Upper lobe of left lung (tissue), 4 donors: ENCODE data around the gene SYP.

Experiments used
- EP300 ChIP-seq, 4 donors: sonication (generic); formaldehyde crosslinking; IDR thresholded peaks; one replicate each; pipeline ENCODE4 v1.5.1; 2017; ENCODE audit warnings: antibody characterized with exemption in 4 of 4, control low read depth in 2 of 4
- POLR2A ChIP-seq, 4 donors: fragments of 450-650 bp; IDR thresholded peaks; one replicate each; pipeline ENCODE4 v1.5.1; 2016 to 2017; ENCODE audit warnings: antibody characterized with exemption in 4 of 4, mild to moderate bottlenecking in 2 of 4
- POLR2AphosphoS5 ChIP-seq, 2 donors: sonication (generic); formaldehyde crosslinking; IDR thresholded peaks; one replicate each; pipeline ENCODE4 v1.5.1; 2017; ENCODE audit warnings: antibody characterized with exemption in 2 of 2
- TF ChIP-seq, protein P1 (sequence below), 6 experiments: fragments of 450-650 bp in 4 of 6; fragments of 200-600 bp in 2 of 6; sonication (generic) in 2 of 6; IDR thresholded peaks; one replicate each; pipeline ENCODE4 v1.5.1; 2016 to 2019; ENCODE audit warnings: antibody characterized with exemption in 6 of 6

DNA sequence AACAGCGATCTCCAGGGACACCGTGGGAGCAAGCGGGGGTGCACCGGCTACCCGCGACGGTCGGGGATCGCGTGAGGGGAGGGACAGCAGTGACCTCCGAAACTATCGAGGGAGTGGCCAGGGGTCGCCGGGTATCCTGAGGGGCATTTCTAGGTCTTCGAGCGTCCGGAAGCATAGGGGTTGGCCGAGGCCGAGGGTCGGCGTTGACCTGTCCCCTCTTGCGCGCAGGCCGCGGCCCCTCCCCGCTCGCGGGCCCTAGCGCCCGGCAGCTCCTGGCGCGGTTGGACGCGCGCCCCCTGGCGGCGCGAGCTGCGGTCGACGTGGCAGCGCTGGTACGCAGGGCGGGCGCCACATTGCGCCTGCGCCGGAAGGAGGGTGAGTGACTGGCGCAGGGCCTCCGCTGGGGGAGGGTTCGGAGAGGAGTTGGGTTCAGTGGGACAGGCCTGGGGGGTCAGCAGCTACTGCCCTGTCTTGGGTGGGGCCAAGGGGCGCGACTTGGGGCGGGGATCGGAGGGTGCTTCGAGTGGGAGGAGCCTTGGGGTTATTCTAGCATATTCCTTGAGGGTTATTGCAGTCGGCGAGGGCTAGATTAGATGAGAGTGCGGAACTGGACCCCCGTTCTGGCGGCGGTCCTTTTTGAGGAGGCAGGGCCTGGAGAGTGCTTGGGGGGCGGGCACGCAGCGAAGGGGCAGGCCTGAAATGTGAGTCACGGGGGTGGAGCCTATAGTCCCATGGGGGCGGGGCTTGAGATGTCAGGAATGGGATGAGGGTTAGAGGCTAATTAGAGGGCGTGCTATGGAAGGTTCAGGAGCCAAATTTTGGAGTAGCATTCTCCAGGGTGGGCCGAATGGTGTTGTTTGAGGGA lies 36.2 kb downstream of the SYP start:
- TF ChIP-seq, protein P1, sequence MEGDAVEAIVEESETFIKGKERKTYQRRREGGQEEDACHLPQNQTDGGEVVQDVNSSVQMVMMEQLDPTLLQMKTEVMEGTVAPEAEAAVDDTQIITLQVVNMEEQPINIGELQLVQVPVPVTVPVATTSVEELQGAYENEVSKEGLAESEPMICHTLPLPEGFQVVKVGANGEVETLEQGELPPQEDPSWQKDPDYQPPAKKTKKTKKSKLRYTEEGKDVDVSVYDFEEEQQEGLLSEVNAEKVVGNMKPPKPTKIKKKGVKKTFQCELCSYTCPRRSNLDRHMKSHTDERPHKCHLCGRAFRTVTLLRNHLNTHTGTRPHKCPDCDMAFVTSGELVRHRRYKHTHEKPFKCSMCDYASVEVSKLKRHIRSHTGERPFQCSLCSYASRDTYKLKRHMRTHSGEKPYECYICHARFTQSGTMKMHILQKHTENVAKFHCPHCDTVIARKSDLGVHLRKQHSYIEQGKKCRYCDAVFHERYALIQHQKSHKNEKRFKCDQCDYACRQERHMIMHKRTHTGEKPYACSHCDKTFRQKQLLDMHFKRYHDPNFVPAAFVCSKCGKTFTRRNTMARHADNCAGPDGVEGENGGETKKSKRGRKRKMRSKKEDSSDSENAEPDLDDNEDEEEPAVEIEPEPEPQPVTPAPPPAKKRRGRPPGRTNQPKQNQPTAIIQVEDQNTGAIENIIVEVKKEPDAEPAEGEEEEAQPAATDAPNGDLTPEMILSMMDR (IDR thresholded peaks at IDR 0.05): peak; percentile 75 to 98 (median 97)
- TF ChIP-seq POLR2AphosphoS5 (IDR thresholded peaks at IDR 0.05) (peak; percentile 40 to 77), POLR2A (IDR thresholded peaks at IDR 0.05) (peak in 3 of 4 donors; percentile 33 to 88 (median 69)), EP300 (IDR thresholded peaks at IDR 0.05) (no peak)
